ENCODE measurements around the gene HCFC1.

GRCh38 chrX:153931748-153932147 is 39.9 kb downstream of the HCFC1 start:
- TF ChIP-seq CTCF (IDR thresholded peaks at IDR 0.05; ENCODE audit: insufficient read depth, low read depth, low read length) (no peak), EZH2 (IDR thresholded peaks at IDR 0.05; ENCODE audit: insufficient read depth, low read length) (no peak)
